HepG2 (cell line): ENCODE measurements around the gene UNG. TPM values are rescaled to one million over a fixed set of nuclear protein-coding genes. Genes with fewer than 3 reads are reported as not detected.

Experiments used
- DNMT3B ChIP-seq: conservative IDR thresholded peaks from 2 replicates; pipeline ENCODE4 v1.6.1; 2016; ENCODE audit warnings: missing biosample characterization, control low read depth
- HOXA9 ChIP-seq: sonication (generic); formaldehyde crosslinking; IDR thresholded peaks from 2 replicates; pipeline ENCODE4 v1.8.1; 2022; ENCODE audit warnings: missing genetic modification reagents, mild to moderate bottlenecking, moderate library complexity, borderline replicate concordance
- ISL2 ChIP-seq: sonication (generic); formaldehyde crosslinking; IDR thresholded peaks from 2 replicates; pipeline ENCODE4 v1.5.0; 2020; ENCODE audit warnings: missing genetic modification reagents
- ISX ChIP-seq: sonication (generic); formaldehyde crosslinking; conservative IDR thresholded peaks from 2 replicates; pipeline ENCODE4 v1.5.0; 2020; ENCODE audit warnings: missing genetic modification reagents
- MED1 ChIP-seq: sonication (generic); formaldehyde crosslinking; IDR thresholded peaks from 2 replicates; pipeline ENCODE4 v1.4.0; 2020; ENCODE audit warnings: missing genetic modification reagents
- MZF1 ChIP-seq: sonication (generic); formaldehyde crosslinking; IDR thresholded peaks from 2 replicates; pipeline ENCODE4 v1.8.1; 2023; ENCODE audit warnings: mild to moderate bottlenecking, missing genetic modification reagents, borderline replicate concordance
- NBN ChIP-seq: fragments of 450-650 bp; conservative IDR thresholded peaks from 2 replicates; pipeline ENCODE4 v1.6.1; 2017
- RFX1 ChIP-seq: fragments of 450-650 bp; IDR thresholded peaks from 2 replicates; pipeline ENCODE4 v1.6.1; 2017
- RFX3 ChIP-seq: IDR thresholded peaks from 2 replicates; pipeline ENCODE4 v1.6.1; 2016; ENCODE audit warnings: missing biosample characterization, missing genetic modification reagents
- TGIF2 ChIP-seq: IDR thresholded peaks from 2 replicates; pipeline ENCODE4 v1.6.1; 2016; ENCODE audit warnings: control low read depth, missing compliant biosample characterization
- ZBTB40 ChIP-seq, 2 experiments: fragments of 450-650 bp in 1 of 2; sonication (generic) in 1 of 2; formaldehyde crosslinking in 1 of 2; IDR thresholded peaks; 2 replicates each; pipeline versions ENCODE4 v1.6.1 to v1.8.0; 2016 to 2022; ENCODE audit warnings: antibody characterized with exemption in 1 of 2, mild to moderate bottlenecking in 1 of 2, missing genetic modification reagents in 1 of 2
- ZBTB7B ChIP-seq: sonication (generic); formaldehyde crosslinking; IDR thresholded peaks from 2 replicates; pipeline ENCODE4 v1.4.0; 2020; ENCODE audit warnings: missing genetic modification reagents
- ZMYM4 ChIP-seq: sonication (generic); formaldehyde crosslinking; IDR thresholded peaks from 2 replicates; pipeline ENCODE4 v1.8.1; 2023; ENCODE audit warnings: mild to moderate bottlenecking, missing genetic modification reagents
- ZNF263 ChIP-seq: sonication (generic); formaldehyde crosslinking; IDR thresholded peaks from 2 replicates; pipeline ENCODE4 v1.4.0; 2020; ENCODE audit warnings: missing genetic modification reagents
- ZNF382 ChIP-seq: sonication (generic); formaldehyde crosslinking; IDR thresholded peaks from 2 replicates; pipeline ENCODE4 v1.5.0; 2020; ENCODE audit warnings: missing genetic modification reagents, mild to moderate bottlenecking, borderline replicate concordance
- polyA plus RNA-seq, 8 experiments: library from polyadenylated mRNA; depleted of rRNA in 3 of 8; stranded (reverse) in 7 of 8; unstranded in 1 of 8; fragments of >200 nt; fragmentation: Illumina TruSeq in 4 of 8; extraction: Trizol in 4 of 8; gene quantifications; 2 replicates each; pipeline versions ENCODE4 v1.2.1 to v1.2.3, GENCODE V29; 2011 to 2016; ENCODE audit warnings: low read depth in 4 of 8, missing spikeins in 1 of 8, mixed read lengths in 1 of 8; ENCODE audit not compliant: insufficient read depth in 1 of 8
- total RNA-seq, 5 experiments: library from RNA; depleted of rRNA; stranded (reverse); fragments of >200 nt; fragmentation: Illumina TruSeq; extraction: Trizol; gene quantifications; 2 replicates each; pipeline ENCODE4 v1.2.3, GENCODE V29; 2016; ENCODE audit warnings: low read depth in 1 of 5
- TF ChIP-seq, protein P1 (sequence below): sonication (generic); formaldehyde crosslinking; IDR thresholded peaks from 2 replicates; pipeline ENCODE4 v1.4.0; 2020; ENCODE audit warnings: missing genetic modification reagents
- TF ChIP-seq, protein P2 (sequence below): sonication (generic); formaldehyde crosslinking; conservative IDR thresholded peaks from 2 replicates; pipeline ENCODE4 v1.4.0; 2020; ENCODE audit warnings: missing genetic modification reagents

UNG gene
- total and polyA plus RNA-seq, 2 of the 13 experiments (the other 11 are each of a cell fraction or from before 2014, with no cell fraction given), result 23.3 to 114 TPM

DNA sequence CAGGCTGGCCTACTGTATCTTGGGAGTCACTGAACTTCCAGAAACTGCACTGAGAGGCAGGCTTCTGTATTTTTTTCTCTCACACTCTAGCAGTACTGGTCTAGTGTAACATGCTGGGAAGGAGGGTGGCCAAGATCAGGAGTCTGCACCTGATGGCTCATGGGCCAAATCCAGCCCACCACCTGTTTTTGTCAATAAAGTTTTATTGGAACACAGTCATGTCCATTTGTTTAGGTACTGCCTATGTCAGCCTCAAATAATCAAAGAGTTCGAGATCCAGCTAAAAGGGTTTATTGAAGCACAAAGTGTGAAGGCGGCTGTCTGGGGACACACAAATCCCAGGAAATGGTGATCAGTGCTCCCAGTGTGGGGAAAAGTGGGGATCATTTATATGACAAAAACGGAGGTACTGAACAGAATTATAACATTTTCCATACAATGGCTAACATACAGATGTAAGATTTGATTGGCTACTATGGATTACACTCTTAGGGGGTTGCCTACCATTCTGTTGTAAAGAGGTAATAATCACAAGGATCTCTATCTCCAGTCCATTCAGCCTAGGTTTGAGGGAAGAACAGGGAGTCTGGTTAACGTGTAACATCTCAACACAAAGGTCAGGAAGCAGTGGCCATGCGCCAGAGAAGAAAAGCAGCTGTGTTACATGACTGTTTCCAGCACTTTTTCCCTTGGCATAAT, 32.1 kb upstream of the UNG start (continued):
- TF ChIP-seq ZBTB40 (IDR thresholded peaks at IDR 0.05), result peak; percentile 98
- TF ChIP-seq ZBTB40 (CRISPR knock-in tag; IDR thresholded peaks at IDR 0.05), result peak; percentile 100
- TF ChIP-seq MZF1 (CRISPR knock-in tag), result no peak
- TF ChIP-seq HOXA9 (CRISPR knock-in tag), result no peak
- TF ChIP-seq ISX (CRISPR knock-in tag), result no peak
- TF ChIP-seq RFX3 (CRISPR knock-in tag), result no peak
- TF ChIP-seq, protein P1, sequence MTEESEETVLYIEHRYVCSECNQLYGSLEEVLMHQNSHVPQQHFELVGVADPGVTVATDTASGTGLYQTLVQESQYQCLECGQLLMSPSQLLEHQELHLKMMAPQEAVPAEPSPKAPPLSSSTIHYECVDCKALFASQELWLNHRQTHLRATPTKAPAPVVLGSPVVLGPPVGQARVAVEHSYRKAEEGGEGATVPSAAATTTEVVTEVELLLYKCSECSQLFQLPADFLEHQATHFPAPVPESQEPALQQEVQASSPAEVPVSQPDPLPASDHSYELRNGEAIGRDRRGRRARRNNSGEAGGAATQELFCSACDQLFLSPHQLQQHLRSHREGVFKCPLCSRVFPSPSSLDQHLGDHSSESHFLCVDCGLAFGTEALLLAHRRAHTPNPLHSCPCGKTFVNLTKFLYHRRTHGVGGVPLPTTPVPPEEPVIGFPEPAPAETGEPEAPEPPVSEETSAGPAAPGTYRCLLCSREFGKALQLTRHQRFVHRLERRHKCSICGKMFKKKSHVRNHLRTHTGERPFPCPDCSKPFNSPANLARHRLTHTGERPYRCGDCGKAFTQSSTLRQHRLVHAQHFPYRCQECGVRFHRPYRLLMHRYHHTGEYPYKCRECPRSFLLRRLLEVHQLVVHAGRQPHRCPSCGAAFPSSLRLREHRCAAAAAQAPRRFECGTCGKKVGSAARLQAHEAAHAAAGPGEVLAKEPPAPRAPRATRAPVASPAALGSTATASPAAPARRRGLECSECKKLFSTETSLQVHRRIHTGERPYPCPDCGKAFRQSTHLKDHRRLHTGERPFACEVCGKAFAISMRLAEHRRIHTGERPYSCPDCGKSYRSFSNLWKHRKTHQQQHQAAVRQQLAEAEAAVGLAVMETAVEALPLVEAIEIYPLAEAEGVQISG (CRISPR knock-in tag), result peak; percentile 44; the same call in 1 of the 2 replicates
- TF ChIP-seq NBN, result no peak
- peak; percentile 47; the same call in 1 of the 2 replicates for TF ChIP-seq ISL2 (CRISPR knock-in tag)
- TF ChIP-seq ZMYM4 (CRISPR knock-in tag), result peak; percentile 31; the same call in 1 of the 2 replicates
- 0 out of 2 replicates have a peak, but pooled peaks have one; percentile 26 for TF ChIP-seq DNMT3B (CRISPR knock-in tag)
- no peak for TF ChIP-seq TGIF2 (CRISPR knock-in tag)
- TF ChIP-seq ZNF263 (CRISPR knock-in tag), result peak; percentile 48; the same call in 1 of the 2 replicates
- TF ChIP-seq, protein P2, sequence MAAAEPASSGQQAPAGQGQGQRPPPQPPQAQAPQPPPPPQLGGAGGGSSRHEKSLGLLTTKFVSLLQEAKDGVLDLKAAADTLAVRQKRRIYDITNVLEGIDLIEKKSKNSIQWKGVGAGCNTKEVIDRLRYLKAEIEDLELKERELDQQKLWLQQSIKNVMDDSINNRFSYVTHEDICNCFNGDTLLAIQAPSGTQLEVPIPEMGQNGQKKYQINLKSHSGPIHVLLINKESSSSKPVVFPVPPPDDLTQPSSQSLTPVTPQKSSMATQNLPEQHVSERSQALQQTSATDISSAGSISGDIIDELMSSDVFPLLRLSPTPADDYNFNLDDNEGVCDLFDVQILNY (CRISPR knock-in tag), result no peak
- peak; percentile 56 for TF ChIP-seq MED1 (CRISPR knock-in tag)
- no peak for TF ChIP-seq RFX1
- TF ChIP-seq ZNF382 (CRISPR knock-in tag), result no peak
- no peak for TF ChIP-seq ZBTB7B (CRISPR knock-in tag)
